SK-N-SH (cell line): ENCODE measurements around the gene PCED1B.

Experiments used
- CTCF ChIP-seq: fragments of 200-600 bp; sonication (generic); IDR thresholded peaks from 2 replicates; pipeline ENCODE4 v1.6.1; 2017; ENCODE audit warnings: antibody characterized with exemption, mild to moderate bottlenecking, moderate library complexity
- EZH2phosphoT487 ChIP-seq: fragments of 200-600 bp; sonication (generic); IDR thresholded peaks from 2 replicates; pipeline ENCODE4 v1.6.1; 2017; ENCODE audit warnings: low read depth, mixed run types, mild to moderate bottlenecking, antibody characterized with exemption, moderate library complexity, borderline replicate concordance
- GATA2 ChIP-seq: sonication (generic); formaldehyde crosslinking; IDR thresholded peaks from 2 replicates; pipeline ENCODE4 v1.5.0; 2020; ENCODE audit warnings: mild to moderate bottlenecking, missing genetic modification reagents
- NFIC ChIP-seq: IDR thresholded peaks from 2 replicates; pipeline ENCODE4 v1.4.0; 2012; ENCODE audit warnings: borderline replicate concordance
- POLR2AphosphoS5 ChIP-seq: IDR thresholded peaks from 2 replicates; pipeline ENCODE4 v1.6.1; 2012; ENCODE audit warnings: low read depth, low read length
- TAF1 ChIP-seq: IDR thresholded peaks from 2 replicates; pipeline ENCODE4 v1.6.1; 2012; ENCODE audit warnings: low read depth, mild to moderate bottlenecking, low read length, moderate library complexity, borderline replicate concordance
- TCF12 ChIP-seq: IDR thresholded peaks from 2 replicates; pipeline ENCODE4 v1.4.0; 2012
- TEAD4 ChIP-seq: IDR thresholded peaks from 2 replicates; pipeline ENCODE4 v1.4.0; 2012; ENCODE audit warnings: mild to moderate bottlenecking, borderline replicate concordance; ENCODE audit not compliant: insufficient read depth
- TF ChIP-seq, protein P1 (sequence below): IDR thresholded peaks from 2 replicates; pipeline ENCODE4 v1.4.0; 2012; ENCODE audit warnings: low read depth, borderline replicate concordance
- TF ChIP-seq, protein P2 (sequence below): IDR thresholded peaks from 2 replicates; pipeline ENCODE4; 2012

DNA sequence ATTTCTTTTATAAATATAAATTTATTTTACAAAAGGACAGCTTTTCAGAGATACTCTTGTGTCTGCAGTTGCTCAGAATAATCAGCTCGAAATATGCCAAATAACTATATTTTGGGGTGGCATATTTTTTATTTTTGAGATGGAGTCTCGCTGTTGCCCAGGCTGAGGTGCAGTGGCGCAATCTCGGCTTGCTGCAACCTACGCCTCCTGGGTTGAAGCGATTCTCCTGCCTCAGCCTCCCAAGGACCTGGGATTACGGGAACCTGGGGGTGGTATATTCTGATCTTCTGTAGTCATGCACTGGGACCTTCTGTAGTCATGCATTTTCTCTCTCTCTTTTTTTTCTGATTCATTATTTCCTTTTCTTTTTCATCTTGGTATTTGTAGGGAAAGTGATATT is 135.3 kb downstream of the PCED1B start:
- TF ChIP-seq CTCF (no peak), TAF1 (no peak), EZH2phosphoT487 (no peak), TEAD4 (no peak), NFIC (no peak), POLR2AphosphoS5 (no peak), GATA2 (CRISPR knock-in tag) (no peak), TCF12 (no peak)
- TF ChIP-seq, protein P1, sequence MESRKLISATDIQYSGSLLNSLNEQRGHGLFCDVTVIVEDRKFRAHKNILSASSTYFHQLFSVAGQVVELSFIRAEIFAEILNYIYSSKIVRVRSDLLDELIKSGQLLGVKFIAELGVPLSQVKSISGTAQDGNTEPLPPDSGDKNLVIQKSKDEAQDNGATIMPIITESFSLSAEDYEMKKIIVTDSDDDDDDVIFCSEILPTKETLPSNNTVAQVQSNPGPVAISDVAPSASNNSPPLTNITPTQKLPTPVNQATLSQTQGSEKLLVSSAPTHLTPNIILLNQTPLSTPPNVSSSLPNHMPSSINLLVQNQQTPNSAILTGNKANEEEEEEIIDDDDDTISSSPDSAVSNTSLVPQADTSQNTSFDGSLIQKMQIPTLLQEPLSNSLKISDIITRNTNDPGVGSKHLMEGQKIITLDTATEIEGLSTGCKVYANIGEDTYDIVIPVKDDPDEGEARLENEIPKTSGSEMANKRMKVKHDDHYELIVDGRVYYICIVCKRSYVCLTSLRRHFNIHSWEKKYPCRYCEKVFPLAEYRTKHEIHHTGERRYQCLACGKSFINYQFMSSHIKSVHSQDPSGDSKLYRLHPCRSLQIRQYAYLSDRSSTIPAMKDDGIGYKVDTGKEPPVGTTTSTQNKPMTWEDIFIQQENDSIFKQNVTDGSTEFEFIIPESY: no peak
- TF ChIP-seq, protein P2, sequence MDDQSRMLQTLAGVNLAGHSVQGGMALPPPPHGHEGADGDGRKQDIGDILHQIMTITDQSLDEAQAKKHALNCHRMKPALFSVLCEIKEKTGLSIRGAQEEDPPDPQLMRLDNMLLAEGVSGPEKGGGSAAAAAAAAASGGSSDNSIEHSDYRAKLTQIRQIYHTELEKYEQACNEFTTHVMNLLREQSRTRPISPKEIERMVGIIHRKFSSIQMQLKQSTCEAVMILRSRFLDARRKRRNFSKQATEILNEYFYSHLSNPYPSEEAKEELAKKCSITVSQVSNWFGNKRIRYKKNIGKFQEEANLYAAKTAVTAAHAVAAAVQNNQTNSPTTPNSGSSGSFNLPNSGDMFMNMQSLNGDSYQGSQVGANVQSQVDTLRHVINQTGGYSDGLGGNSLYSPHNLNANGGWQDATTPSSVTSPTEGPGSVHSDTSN: no peak
